NCI-H1436 treated with DMSO at 0.1 percent for 48 hours (cell line): Measurements from ENCODE around the gene MIPEP.
"Not testable (repeated sequence)": the region's sequence is repeated elsewhere in the genome, so short reads cannot be mapped to it uniquely, and the experiment has no call there.

Experiments used
- DNase-seq: peaks from one replicate; lab custom pipeline; 2025; lab: John Stamatoyannopoulos, UW

Gene MIPEP

GRCh38 chr13:23776698-23777574 is 112.3 kb downstream of the MIPEP start:
- no peak for DNase-seq

GRCh38 chr13:23772717-23773116 is 116.5 kb downstream of the MIPEP start:
- no peak for DNase-seq

GRCh38 chr13:23771956-23772355 is 117.2 kb downstream of the MIPEP start:
- DNase-seq = no peak

- no peak for DNase-seq
Observed at GRCh38 chr13:23771552-23771951, 117.6 kb downstream of the MIPEP start.

GRCh38 chr13:23770973-23771372 is 118.2 kb downstream of the MIPEP start:
- DNase-seq = no peak

- no peak for DNase-seq
Observed at GRCh38 chr13:23770428-23770827, 118.8 kb downstream of the MIPEP start.

GRCh38 chr13:23769401-23769800 is 119.8 kb downstream of the MIPEP start:
- no peak for DNase-seq

GRCh38 chr13:23767838-23768237 is 121.4 kb downstream of the MIPEP start:
- DNase-seq = no peak

GRCh38 chr13:23766939-23767338 is 122.3 kb downstream of the MIPEP start:
- no peak for DNase-seq

- no peak for DNase-seq
Observed at GRCh38 chr13:23766283-23766682, 122.9 kb downstream of the MIPEP start.

- DNase-seq = no peak
Observed at GRCh38 chr13:23765531-23765930, 123.7 kb downstream of the MIPEP start.

GRCh38 chr13:23763318-23763717 is 125.9 kb downstream of the MIPEP start:
- DNase-seq = no peak

GRCh38 chr13:23761760-23762159 is 127.4 kb downstream of the MIPEP start:
- not testable (repeated sequence) for DNase-seq

GRCh38 chr13:23760000-23760399 is 129.2 kb downstream of the MIPEP start:
- DNase-seq = no peak

- no peak for DNase-seq
Observed at GRCh38 chr13:23758798-23759527, 130.2 kb downstream of the MIPEP start.

GRCh38 chr13:23754997-23755396 is 134.2 kb downstream of the MIPEP start:
- no peak for DNase-seq

- DNase-seq = no peak
Observed at GRCh38 chr13:23754506-23754905, 134.7 kb downstream of the MIPEP start.

- no peak for DNase-seq
Observed at GRCh38 chr13:23753458-23753857, 135.7 kb downstream of the MIPEP start.

GRCh38 chr13:23752111-23753001 is 136.8 kb downstream of the MIPEP start:
- DNase-seq = no peak

GRCh38 chr13:23751195-23751594 is 138.0 kb downstream of the MIPEP start:
- no peak for DNase-seq

- no peak for DNase-seq
Observed at GRCh38 chr13:23750383-23751121, 138.6 kb downstream of the MIPEP start.
